ENCODE measurements around the gene PPP1R27.

The PPP1R27 gene

DNA sequence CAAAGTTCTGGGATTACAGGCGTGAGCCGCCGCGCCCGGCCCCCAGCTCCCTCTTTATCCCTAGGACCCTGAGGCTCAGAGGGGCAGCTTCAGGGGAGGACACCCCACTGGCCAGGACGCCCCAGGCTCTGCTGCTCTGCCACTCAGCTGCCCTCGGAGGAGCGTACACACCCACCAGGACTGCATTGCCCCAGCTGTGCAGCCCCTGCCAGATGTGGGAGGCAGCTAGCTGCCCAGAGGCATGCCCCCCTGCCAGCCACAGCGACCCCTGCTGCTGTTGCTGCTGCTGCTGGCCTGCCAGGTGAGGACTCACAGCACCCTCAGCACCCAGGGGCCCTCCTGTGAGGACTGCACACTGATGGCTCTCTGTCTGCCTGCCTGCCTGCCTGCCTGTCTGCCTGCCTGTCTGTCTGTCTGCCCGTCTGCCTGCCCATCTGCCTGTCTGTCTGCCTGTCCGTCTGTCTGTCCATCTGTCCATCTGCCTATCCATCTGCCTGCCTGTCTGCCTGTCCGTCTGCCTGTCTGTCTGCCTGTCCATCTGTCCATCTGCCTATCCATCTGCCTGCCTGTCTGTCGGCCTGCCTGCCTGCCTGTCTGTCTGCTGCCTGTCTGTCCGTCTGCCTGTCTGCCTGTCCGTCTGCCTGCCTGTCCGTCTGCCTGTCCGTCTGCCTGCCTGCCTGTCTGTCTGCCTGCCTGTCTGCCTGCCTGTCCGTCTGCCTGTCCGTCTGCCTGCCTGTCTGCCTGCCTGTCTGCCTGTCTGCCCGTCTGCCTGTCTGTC lies 25.9 kb downstream of the PPP1R27 start:
- H3K27ac ChIP-seq = no peak overlapping the region
- DNase-seq (ENCODE audit: low read depth, low spot score) = no peak

DNA sequence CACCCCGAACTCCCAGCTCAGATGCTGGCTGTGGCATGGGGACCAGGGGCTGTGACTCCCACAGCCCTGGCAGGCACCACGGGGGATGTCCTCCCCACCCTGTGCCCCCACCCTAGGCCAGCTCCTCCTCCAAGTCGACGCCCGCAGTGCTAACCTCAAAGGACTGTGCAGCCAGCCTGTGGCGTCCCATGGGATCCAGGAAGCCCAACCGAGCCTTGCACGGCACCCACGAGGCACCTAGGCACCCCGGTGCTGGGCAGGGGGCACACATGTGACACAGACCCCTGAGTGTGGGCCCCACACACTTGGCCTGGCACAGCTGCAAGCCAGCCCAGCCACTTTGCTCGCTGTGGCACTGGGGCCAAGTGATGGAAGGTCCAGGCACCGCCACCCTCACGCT lies 27.0 kb downstream of the PPP1R27 start:
- H3K27ac ChIP-seq = no peak overlapping the region
- DNase-seq (ENCODE audit: low read depth, low spot score) = no peak

DNA sequence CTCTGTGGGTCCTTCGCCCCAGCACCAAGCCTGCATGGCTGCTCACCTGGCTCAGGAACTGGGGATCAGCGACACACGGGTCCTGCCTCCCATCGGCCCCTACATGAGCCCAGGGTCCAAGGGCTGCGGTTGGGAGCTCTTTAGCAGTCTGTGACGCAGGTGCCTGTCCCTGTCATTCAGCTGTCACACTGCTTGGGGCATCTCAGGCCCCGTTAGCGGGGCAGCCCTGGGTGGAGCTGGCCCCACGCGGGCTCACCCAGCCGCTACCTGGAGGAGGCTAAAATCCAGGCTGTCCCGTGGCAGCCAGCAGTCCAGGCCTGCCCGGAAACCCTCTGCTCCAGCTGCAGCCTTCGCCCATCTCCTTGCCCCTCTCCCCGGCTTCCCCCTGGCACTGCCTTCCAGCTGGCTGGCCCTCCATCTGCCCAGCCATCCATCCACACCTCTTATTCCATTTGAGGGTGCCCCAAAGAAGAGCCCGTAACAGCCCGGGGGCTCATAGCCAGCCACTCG lies 27.6 kb downstream of the PPP1R27 start:
- no peak for DNase-seq (ENCODE audit: low read depth, low spot score)
- no peak overlapping the region for H3K27ac ChIP-seq

DNA sequence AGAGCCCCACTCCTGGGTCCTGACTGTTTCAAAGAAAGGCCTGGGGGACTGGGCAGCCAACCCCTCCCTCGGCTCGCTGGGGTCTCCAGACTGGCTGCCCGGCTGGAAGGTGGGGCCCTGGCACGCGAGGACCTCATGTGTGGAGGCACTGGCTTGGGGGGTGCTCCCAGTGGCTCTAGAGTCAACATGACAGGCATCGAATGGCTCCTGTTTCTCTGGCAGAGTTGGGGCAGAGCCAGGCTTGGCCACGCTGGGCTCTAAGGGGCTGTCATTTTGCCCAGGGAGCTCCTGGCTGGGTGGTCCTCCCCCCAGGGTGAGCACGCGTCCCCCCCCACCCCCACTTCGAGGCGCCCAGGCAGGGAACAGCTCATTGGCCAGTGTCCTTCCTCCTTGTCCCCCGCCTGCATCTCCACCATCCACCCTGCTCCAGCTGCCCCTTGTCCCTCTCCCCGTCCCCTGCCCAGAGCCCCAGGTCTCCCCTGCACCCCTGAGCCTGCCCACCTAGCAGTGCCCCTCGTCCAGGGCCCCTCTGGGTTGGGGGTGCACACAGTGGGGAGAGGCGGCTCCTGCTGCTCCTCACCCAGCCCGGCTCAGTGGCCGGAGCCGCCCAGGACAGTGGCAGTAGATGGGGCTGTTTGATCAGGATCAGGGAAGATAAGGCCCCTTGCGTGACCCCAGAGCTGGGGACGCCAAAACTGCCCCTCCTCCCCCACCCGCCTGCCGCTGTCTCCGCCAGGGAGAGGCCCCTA lies 28.2 kb downstream of the PPP1R27 start:
- DNase-seq (ENCODE audit: low read depth, low spot score) = no peak
- H3K27ac ChIP-seq = no peak overlapping the region

GRCh38 chr17:81805707-81806460 lies 29.0 kb downstream of the PPP1R27 start:
- H3K27ac ChIP-seq = no peak overlapping the region
- no peak for DNase-seq (ENCODE audit: low read depth, low spot score)

- no peak overlapping the region for H3K27ac ChIP-seq
- no peak for DNase-seq (ENCODE audit: low read depth, low spot score)
These were observed 30.1 kb downstream of the PPP1R27 start for GRCh38 chr17:81804559-81805399.

DNA sequence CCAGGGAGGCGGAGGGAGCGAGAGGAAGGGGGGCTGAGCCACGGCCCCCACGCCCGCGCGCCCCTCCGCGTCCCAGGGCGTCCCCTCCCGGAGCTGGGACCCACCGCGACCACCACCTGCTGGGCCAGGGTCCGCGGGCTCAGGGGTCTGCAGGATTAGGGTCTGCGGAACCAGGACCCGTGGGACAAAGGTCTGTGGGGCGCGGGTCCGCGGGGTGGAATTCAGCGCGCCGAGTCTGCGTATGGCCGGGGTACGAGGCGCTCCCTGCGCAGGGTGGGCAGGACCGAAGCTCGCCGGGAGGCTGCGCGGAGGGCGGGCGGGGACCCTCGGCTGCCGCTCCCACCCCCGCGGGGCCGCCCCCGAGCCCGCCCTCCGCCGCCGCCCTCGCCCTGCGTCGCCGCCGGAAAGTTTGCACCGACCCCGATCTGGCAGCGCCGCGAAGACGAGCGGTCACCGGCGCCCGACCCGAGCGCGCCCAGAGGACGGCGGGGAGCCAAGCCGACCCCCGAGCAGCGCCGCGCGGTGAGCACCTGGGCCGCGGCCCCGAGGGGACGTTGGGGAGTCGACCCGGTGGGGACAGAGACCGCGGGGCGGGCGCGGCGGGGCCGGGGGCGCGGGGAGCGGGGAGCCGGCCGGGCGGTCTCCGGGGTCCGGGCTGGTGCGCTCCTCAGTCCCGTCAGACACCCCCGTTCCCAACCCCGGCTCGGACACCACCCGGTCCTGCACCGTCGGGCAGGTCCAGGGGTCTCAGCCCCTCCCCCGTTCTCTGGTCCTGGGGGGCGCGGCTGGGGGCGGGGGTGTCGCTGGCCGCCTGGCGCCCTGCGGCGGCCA lies 30.9 kb downstream of the PPP1R27 start, which contains the start of gene GCGR:
GCGR (plus strand) TSS at position 423 of the 831 bp plus-strand sequence. CDS start 4,869 bp downstream, outside the sequence.
- H3K27ac ChIP-seq = no peak within 1 kb of the TSS
- no peak for DNase-seq (ENCODE audit: low read depth, low spot score)

DNA sequence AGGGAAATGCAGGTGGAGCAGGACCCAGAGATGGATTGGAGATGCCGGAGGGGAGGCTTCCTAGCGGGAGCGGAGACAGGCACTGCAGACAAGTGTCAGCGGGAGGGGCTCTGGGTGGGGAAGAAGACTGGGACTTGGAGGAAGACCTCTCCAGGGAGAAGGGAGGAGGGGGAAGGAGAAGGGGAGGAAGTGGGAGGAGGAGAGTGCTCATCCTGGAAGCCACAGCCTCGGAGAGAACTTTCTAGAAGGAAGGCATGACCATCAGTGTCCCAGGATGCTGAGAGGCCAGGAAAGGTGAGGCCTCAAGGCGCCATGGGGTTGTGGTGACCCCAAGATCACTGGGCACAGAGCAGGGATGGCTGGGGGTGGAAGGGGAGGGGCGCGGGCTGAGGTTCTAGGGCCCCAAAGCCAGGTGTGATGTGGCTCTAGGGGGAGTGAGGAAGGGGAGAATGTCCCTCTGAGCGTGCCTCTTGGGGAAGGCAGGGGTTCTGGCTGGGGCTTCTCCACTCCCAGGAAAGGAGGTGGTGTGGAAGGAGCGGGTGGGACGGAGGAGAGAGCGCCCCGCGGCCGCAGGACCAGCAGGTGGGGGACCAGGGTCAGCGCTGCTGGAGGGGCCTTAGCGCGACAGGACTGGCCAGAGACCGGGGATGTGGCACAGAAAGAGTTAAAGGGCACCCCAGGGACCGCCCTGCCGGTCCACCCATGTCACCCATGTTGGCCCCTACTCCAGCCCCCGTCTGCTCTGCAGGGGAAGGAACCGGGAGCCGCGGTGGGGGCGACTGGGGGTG lies 31.8 kb downstream of the PPP1R27 start:
- DNase-seq (ENCODE audit: low read depth, low spot score) = no peak
- no peak overlapping the region for H3K27ac ChIP-seq

- DNase-seq (ENCODE audit: low read depth, low spot score) = no peak
- no peak overlapping the region for H3K27ac ChIP-seq
These were observed 32.6 kb downstream of the PPP1R27 start for GRCh38 chr17:81802048-81802758.

- no peak overlapping the region for H3K27ac ChIP-seq
- no peak for DNase-seq (ENCODE audit: low read depth, low spot score)
These were observed 33.5 kb downstream of the PPP1R27 start for GRCh38 chr17:81801327-81801726.

DNA sequence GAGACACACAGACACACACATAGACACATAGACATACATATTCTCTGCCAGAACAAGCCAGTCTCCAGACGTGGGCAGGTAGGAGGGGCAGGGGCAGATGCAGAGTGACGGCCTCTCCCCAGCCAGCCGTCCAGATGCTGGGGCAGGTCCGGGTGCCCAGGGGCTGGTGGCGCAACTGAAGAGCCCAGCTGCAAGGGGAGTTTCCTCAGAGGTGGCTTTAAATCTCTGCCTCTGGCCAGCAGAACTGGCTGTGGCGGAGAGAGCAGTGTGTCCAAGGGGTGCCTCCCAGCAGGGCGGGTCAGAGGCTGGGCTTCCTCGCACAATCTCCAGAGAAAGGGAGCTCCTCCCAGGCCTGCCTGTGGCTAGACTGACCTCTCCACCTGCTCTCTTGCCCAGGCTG lies 40.3 kb downstream of the PPP1R27 start:
- DNase-seq (ENCODE audit: low read depth, low spot score) = no peak
- no peak overlapping the region for H3K27ac ChIP-seq

- no peak overlapping the region for H3K27ac ChIP-seq
- DNase-seq (ENCODE audit: low read depth, low spot score) = no peak
These were observed 40.8 kb downstream of the PPP1R27 start for GRCh38 chr17:81794074-81794476.

DNA sequence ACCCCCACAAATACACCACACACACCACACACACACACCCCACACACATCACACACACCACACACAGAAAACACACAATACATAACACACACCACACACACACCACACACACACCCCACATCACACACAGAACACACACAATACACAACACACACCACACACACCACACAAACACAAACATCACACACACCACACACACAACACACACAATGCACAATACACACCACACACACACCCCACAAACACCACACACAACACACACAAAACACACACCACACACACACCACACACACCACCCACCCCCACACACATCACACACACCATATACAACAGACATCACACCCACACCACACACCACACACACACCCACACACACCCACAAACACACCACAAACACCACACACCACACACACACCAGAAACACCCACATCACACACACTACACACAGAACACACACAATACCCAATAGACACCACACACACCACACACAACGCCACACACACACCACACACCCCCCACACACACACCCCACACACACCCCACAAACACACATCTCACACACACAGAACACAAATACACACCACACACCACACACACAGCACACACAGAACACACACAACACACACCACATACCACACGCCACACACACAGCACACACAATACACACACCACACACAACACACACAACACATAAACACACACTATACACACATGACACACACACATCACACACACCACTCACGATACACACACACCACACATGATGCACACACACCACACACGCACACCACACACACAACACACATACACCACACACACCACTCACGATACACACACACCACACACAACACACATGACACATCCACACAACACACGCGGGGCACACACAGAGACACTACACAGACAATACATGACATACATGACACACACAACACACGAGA lies 41.9 kb downstream of the PPP1R27 start:
- DNase-seq (ENCODE audit: low read depth, low spot score) = no peak
- H3K27ac ChIP-seq = no peak overlapping the region
